GM06990 (cell line): ENCODE results near the gene SNX27.

Experiments used
- DNase-seq: peaks from one replicate; pipeline ENCODE4 v3.0.0-alpha.2; 2011; ENCODE audit not compliant: insufficient read length; ENCODE audit errors: extremely low read depth
- H3K27me3 ChIP-seq: replicated peaks from 2 replicates; pipeline ENCODE4 v1.6.0; 2011; ENCODE audit warnings: low read length; ENCODE audit not compliant: control insufficient read depth, insufficient read depth
- H3K36me3 ChIP-seq: 2 replicates; pipeline ENCODE4 v1.5.1; 2011; ENCODE audit warnings: low read length; ENCODE audit not compliant: control insufficient read depth, insufficient read depth
- H3K4me3 ChIP-seq: replicated peaks from 2 replicates; pipeline ENCODE4 v1.5.1; 2011; ENCODE audit warnings: low read depth, mild to moderate bottlenecking, control low read depth, low read length
- CTCF ChIP-seq: IDR thresholded peaks from 2 replicates; pipeline ENCODE4 v1.5.1; 2011; ENCODE audit warnings: low read length, control low read depth, mild to moderate bottlenecking, inconsistent platforms; ENCODE audit not compliant: insufficient read depth, poor library complexity, severe bottlenecking

Gene SNX27

GRCh38 chr1:151702936-151703335 lies 91.1 kb downstream of the SNX27 start:
- H3K27me3 ChIP-seq = no peaks in the 10 kb centered on the region
- no peak for DNase-seq
- peaks cover 4% of the 10 kb centered on the region for H3K36me3 ChIP-seq
- TF ChIP-seq CTCF = no peak
- H3K4me3 ChIP-seq = no peak overlapping the region

- H3K27me3 ChIP-seq = no peaks in the 10 kb centered on the region
- no peak for DNase-seq
- H3K36me3 ChIP-seq = peaks cover 4% of the 10 kb centered on the region
- TF ChIP-seq CTCF = no peak
- H3K4me3 ChIP-seq = no peak overlapping the region
These were observed 92.0 kb downstream of the SNX27 start for GRCh38 chr1:151703813-151704212.

GRCh38 chr1:151704246-151704645 lies 92.4 kb downstream of the SNX27 start:
- H3K27me3 ChIP-seq = no peaks in the 10 kb centered on the region
- no peak overlapping the region for H3K4me3 ChIP-seq
- no peak for TF ChIP-seq CTCF
- no peak for DNase-seq
- peaks cover 3% of the 10 kb centered on the region for H3K36me3 ChIP-seq

- H3K36me3 ChIP-seq = peaks cover 2% of the 10 kb centered on the region; the same call in 1 of the 2 replicates
- TF ChIP-seq CTCF = no peak
- H3K4me3 ChIP-seq = no peak overlapping the region
These were observed 93.3 kb downstream of the SNX27 start for GRCh38 chr1:151705146-151705545.

GRCh38 chr1:151705753-151706463 lies 94.1 kb downstream of the SNX27 start:
- Histone ChIP-seq H3K36me3 (peaks cover 2% of the 10 kb centered on the region; the same call in 1 of the 2 replicates), H3K4me3 (no peak overlapping the region), H3K27me3 (no peaks in the 10 kb centered on the region)
- no peak for DNase-seq
- no peak for TF ChIP-seq CTCF

More at GRCh38 chr1:151705146-151705545, 93.3 kb downstream of the SNX27 start:
- H3K27me3 ChIP-seq = no peaks in the 10 kb centered on the region
- no peak for DNase-seq
